SK-N-SH treated with all-trans-retinoic acid at 6 μM for 48 hours (cell line): Measurements from ENCODE around the gene SDHAF3.

ENCODE experiments used
- ESRRG ChIP-seq: fragments of 250-450 bp; sonication (Bioruptor Pico); IDR thresholded peaks from 2 replicates; pipeline ENCODE4 v1.6.1; 2021; ENCODE audit warnings: mild to moderate bottlenecking
- GLIS3 ChIP-seq: fragments of 250-450 bp; sonication (Bioruptor Pico); IDR thresholded peaks from 2 replicates; pipeline ENCODE4 v1.5.0; 2020; ENCODE audit warnings: mild to moderate bottlenecking, moderate library complexity
- ZFP3 ChIP-seq: fragments of 250-450 bp; sonication (Bioruptor Pico); IDR thresholded peaks from 2 replicates; pipeline ENCODE4 v1.5.0; 2020; ENCODE audit warnings: mild to moderate bottlenecking, moderate library complexity
- TF ChIP-seq, protein P1 (sequence below): fragments of 250-450 bp; sonication (Bioruptor Pico); IDR thresholded peaks from 2 replicates; pipeline ENCODE4 v1.8.0; 2021; ENCODE audit warnings: low read depth, mild to moderate bottlenecking, moderate library complexity, borderline replicate concordance
- TF ChIP-seq, protein P2 (sequence below): fragments of 250-450 bp; sonication (Bioruptor Pico); IDR thresholded peaks from 2 replicates; pipeline ENCODE4 v1.8.0; 2020; ENCODE audit warnings: mild to moderate bottlenecking, moderate library complexity, borderline replicate concordance
- TF ChIP-seq, protein P3 (sequence below): fragments of 250-450 bp; sonication (Bioruptor Pico); IDR thresholded peaks from 2 replicates; pipeline ENCODE4 v1.5.0; 2020; ENCODE audit warnings: mild to moderate bottlenecking, moderate library complexity
- TF ChIP-seq, protein P4 (sequence below): fragments of 250-450 bp; sonication (Bioruptor Pico); IDR thresholded peaks from 2 replicates; pipeline ENCODE4 v1.5.1; 2020; ENCODE audit warnings: low read depth, mild to moderate bottlenecking, moderate library complexity

DNA sequence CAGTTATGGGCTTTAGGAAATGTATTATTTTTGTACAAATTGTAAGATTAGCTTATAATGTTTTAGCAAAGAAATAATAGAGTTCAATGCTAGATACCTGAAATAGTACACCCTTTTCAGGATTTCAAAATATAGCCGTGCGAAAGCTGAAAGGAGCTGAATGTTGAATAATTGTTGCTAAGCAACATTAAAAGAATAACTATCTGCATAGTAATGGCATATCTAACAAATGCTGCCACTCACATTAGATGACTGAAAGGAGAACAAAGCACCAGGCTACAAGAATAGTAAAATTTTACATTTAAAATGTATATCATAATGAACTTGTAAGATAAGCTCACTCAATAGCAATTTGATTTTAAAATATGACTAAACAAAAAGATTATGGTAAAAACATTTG is 82.5 kb downstream of the SDHAF3 start:
- TF ChIP-seq, protein P1, sequence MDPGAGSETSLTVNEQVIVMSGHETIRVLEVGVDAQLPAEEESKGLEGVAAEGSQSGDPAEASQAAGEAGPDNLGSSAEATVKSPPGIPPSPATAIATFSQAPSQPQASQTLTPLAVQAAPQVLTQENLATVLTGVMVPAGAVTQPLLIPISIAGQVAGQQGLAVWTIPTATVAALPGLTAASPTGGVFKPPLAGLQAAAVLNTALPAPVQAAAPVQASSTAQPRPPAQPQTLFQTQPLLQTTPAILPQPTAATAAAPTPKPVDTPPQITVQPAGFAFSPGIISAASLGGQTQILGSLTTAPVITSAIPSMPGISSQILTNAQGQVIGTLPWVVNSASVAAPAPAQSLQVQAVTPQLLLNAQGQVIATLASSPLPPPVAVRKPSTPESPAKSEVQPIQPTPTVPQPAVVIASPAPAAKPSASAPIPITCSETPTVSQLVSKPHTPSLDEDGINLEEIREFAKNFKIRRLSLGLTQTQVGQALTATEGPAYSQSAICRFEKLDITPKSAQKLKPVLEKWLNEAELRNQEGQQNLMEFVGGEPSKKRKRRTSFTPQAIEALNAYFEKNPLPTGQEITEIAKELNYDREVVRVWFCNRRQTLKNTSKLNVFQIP (CRISPR knock-in tag), result no peak
- TF ChIP-seq, protein P2, sequence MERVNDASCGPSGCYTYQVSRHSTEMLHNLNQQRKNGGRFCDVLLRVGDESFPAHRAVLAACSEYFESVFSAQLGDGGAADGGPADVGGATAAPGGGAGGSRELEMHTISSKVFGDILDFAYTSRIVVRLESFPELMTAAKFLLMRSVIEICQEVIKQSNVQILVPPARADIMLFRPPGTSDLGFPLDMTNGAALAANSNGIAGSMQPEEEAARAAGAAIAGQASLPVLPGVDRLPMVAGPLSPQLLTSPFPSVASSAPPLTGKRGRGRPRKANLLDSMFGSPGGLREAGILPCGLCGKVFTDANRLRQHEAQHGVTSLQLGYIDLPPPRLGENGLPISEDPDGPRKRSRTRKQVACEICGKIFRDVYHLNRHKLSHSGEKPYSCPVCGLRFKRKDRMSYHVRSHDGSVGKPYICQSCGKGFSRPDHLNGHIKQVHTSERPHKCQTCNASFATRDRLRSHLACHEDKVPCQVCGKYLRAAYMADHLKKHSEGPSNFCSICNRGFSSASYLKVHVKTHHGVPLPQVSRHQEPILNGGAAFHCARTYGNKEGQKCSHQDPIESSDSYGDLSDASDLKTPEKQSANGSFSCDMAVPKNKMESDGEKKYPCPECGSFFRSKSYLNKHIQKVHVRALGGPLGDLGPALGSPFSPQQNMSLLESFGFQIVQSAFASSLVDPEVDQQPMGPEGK (CRISPR knock-in tag), result no peak
- TF ChIP-seq, protein P3, sequence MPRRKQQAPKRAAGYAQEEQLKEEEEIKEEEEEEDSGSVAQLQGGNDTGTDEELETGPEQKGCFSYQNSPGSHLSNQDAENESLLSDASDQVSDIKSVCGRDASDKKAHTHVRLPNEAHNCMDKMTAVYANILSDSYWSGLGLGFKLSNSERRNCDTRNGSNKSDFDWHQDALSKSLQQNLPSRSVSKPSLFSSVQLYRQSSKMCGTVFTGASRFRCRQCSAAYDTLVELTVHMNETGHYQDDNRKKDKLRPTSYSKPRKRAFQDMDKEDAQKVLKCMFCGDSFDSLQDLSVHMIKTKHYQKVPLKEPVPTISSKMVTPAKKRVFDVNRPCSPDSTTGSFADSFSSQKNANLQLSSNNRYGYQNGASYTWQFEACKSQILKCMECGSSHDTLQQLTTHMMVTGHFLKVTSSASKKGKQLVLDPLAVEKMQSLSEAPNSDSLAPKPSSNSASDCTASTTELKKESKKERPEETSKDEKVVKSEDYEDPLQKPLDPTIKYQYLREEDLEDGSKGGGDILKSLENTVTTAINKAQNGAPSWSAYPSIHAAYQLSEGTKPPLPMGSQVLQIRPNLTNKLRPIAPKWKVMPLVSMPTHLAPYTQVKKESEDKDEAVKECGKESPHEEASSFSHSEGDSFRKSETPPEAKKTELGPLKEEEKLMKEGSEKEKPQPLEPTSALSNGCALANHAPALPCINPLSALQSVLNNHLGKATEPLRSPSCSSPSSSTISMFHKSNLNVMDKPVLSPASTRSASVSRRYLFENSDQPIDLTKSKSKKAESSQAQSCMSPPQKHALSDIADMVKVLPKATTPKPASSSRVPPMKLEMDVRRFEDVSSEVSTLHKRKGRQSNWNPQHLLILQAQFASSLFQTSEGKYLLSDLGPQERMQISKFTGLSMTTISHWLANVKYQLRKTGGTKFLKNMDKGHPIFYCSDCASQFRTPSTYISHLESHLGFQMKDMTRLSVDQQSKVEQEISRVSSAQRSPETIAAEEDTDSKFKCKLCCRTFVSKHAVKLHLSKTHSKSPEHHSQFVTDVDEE (CRISPR knock-in tag), result no peak
- no peak for TF ChIP-seq ESRRG
- no peak for TF ChIP-seq GLIS3
- TF ChIP-seq, protein P4, sequence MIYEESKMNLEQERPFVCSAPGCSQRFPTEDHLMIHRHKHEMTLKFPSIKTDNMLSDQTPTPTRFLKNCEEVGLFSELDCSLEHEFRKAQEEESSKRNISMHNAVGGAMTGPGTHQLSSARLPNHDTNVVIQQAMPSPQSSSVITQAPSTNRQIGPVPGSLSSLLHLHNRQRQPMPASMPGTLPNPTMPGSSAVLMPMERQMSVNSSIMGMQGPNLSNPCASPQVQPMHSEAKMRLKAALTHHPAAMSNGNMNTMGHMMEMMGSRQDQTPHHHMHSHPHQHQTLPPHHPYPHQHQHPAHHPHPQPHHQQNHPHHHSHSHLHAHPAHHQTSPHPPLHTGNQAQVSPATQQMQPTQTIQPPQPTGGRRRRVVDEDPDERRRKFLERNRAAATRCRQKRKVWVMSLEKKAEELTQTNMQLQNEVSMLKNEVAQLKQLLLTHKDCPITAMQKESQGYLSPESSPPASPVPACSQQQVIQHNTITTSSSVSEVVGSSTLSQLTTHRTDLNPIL (CRISPR knock-in tag), result no peak
- TF ChIP-seq ZFP3 (CRISPR knock-in tag), result no peak
